HG02759 (cell line): ENCODE data around the gene SPDYA.
"Not testable (repeated sequence)": the region's sequence is repeated elsewhere in the genome, so short reads cannot be mapped to it uniquely, and the experiment has no call there.

Experiments
- ATAC-seq: cut with Tn5 transposase; IDR thresholded peaks from one replicate; pipeline ENCODE4 v1.9.1; 2021; ENCODE audit warnings: mild to moderate bottlenecking, moderate library complexity; ENCODE audit not compliant: unreplicated experiment

Gene SPDYA

DNA sequence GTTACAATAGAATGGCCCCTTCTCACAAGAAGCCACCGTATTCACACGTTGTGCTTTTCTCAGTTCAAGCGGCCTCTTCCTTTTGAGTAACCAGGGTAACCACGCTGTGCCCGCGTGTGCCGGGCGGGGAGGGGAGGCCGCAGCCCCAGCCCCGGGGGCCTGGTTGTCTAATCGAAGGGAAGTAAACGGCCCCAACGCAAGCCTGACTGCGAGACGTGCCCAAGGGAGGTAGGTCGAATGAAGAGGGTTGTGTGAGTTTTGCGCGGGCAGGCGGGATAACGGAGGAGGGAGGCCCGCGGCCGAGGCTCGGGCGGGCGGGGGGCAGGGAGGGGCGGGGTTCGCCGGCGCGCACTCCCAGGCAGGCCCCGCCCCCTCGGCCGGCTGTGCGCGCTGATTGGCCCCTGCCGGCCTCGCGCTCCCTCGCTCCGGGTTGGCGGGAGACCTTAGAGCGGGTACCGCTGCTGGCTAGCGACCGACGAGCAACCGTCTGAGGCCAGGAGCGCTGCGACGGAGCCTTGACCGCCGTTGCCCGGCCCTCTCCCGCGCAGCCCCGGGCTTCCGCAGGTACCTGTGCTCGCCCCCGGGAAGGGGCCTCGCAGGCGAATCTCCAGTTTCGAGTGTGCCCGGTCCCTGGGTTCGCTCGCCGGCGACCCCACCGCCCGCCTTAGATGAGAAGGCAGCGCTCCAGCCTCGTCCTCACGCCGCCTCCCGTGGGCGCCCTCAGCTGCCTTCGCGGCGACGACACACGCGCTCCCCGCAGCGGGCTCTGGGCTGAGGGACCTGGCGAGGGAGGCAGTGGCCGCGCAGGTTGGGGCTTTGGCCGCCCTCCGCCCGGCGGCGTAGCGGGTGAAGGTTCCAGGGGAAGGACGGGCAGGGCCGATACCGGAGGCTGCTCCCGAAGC lies at the start of gene SPDYA:
SPDYA (plus strand) TSS at position 451 of the 902 bp plus-strand sequence. CDS start 5,181 bp downstream, outside the sequence.
- ATAC-seq: peak; percentile 87

DNA sequence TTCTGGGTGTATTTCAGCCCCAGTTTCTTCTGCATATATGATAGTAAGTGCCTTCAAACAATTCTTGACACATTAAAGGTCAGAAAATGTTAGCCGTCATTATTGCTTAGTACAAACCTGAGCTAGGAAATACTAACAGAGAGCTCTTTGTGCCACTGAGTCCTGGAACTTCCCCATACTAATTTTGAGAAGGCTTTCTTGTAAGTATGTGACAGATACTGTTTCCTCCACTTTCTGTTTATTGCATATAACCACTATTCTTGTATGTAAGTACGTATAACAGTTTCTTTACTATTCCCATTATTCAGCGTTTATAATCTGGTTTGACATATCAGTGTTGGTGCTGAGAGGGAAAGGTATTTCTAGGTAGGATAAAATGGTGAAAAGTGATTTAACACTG lies 49.2 kb upstream of the SPDYA start:
- ATAC-seq: no peak

DNA sequence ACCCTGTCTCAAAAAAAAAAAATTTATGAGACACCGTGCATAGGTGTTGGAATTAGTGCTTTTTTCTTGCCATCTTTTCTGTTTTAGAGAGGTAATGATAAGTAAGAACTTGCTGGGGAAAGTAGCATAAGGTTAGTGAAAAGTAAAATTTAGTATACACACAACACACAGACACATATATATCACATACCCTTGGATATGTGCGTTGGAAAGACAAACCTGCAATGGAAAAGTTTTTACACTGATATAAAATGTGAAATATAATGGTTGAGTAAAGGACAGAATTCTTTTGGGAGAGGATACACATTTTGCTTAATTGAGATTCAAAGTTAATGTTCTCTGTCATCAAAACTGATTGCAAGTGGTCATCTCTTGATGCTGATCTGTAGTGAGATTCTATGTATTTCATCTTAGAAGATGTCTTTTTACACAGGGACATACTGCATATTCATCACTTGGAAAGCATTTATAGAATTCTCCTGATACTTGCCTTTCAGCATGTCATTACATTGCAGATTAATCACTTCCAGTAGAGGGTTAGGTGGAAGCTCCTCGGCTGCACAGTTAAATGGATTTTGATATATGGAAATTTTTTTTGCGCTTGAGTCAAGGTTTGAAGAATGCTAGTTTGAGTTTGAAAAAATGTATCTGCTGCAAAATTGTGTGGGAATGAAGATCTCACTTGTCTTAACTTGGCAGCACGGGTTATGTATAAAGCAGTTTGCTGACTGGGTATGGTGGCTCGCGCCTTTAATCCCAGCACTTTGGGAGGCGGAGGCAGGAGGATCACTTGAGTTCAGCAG lies 45.5 kb upstream of the SPDYA start:
- no peak for ATAC-seq

DNA sequence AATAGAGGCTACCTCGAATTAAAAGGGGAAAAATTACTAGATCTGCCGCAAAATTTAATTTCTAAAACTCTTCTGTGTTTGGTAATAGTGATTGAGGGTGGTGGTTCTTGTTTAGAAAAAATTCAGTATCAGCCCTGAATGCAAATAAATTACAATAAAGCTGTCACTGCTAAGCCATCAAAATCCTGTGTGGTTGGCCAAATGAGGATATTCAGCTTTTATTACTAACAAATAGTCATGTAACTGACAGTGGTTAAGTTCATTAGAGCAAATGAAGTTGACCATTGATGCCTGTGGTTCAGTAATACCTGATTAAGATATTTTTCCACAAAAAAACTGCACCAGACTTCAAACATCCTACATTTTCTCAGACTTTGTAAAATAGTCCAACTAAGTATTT lies 44.6 kb upstream of the SPDYA start:
- no peak for ATAC-seq

DNA sequence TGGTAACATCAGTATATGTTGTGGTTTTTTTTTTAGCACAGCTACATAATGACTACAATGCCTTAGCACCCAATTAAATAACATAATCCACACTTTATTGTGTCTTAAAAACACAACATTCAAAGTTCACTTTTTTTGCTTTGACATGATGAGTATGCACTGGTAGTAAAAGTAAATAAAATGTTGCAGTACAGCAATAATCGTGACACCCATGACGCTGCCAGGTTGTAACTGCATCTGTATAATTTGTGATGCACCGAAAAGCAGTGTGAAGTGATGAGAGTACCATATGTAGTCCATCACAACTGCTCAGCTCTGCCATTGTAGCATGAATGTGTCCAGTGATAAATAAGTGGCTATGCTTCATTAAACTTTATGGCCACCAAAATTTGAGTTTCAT lies 43.3 kb upstream of the SPDYA start:
- ATAC-seq: no peak

DNA sequence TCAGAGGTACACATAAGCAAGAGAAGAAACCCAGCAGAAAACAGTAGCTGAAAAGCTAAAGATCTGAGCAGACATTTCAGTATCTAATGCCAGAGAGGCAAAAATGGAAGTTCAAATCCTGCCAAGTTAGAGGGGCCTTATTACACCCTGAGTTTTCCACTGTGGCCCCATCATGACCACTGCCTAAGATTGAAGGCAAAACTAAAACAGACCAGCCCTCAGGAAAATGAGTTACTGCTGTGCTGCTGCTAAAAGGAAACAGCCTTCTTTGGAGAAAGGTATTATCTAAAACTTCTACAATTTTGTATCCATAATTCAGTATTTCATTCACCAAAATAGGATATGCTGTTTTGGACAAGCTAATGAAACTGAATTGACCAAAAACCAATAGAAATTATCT lies 42.2 kb upstream of the SPDYA start:
- no peak for ATAC-seq

DNA sequence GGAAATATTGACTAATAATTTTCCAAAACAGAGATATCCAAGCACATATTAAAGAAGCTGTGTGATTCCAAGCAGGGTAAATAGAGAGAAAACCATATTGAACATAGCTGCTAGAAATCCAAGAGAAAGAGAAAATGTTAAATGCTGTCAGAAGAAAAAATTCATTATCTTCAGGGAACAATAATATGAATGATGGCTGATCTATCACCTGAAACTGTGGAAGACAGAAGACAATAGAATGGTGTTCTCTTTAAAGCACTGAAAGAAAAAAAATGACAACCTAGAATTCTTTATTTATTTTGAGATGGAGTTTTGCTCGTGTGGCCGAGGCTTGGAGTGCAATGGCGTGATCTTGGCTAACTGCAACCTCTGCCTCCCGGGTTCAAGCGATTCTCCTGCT lies 41.7 kb upstream of the SPDYA start:
- ATAC-seq: no peak

DNA sequence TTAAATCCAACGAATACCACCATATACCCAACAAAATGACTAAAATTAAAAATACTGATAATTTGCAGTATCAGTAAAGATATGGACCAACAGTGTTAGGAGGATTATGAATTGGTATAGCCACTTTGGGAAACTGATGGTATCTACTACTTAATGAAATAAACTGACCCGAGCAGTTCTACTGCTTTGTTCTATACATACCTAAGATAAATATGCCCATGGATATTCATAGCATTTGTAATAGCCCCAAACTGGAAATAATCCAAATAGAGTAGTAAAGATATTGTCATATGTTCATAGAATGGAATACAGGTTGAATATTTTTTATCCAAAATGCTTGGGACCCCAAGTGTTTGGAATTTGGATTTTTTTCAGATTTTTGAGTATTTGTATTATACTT lies 38.3 kb upstream of the SPDYA start:
- ATAC-seq: no peak

DNA sequence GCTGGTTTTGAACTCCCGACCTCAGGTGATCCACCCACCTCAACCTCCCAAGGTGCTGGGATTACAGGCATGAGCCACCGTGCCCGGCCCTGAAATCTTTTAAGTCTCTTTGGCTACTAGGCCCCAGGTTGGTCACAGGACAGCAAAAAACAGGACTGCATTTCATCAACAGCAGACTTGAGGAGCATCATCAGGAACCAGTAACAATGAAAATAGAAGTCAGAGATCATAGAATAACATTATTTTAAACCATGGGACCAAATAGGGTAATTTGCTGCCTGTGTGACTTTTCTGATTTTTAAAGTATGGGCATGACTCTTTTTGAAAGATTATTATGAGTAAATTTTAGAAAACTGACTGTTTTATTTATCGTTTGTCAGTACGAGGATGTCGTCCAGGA lies 34.2 kb upstream of the SPDYA start:
- no peak for ATAC-seq

DNA sequence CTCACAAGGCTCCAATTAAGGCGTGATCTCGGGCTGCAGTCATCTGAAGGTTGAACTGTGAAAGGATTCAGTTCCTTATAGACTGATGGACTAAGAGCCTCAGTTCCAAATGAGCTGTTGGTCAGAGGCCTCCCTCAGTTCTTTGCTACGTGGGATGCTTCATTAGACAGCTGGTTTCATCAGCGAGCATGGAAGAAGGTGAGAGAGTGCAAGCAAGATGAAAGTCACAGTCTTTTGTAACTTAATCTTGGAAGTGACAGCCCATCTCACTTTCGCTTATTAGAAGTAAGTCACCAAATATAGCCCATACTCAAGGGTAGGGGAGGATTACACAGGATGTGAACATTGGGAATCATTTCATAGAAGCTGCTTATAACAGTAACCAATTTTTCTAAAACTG lies 32.2 kb upstream of the SPDYA start:
- ATAC-seq: no peak

DNA sequence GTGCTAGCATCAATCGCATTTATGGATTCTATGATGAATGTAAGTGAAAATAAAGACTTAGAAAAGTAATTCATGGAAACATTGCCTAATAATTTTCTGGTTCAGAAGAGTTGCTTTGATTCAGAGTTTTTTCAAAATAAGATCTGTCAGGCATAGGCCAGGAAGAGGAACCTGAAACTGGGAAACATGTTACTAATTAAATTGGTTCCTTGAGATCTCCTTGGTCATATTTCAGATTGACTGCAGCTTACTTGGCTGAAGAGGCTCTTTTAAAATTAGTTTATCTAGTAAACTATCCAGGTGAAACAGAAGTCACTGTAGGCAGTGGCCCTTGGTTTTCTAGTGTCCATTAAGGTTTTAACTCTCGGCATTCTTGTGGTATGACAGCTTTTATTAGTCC lies 31.6 kb upstream of the SPDYA start:
- ATAC-seq: no peak

DNA sequence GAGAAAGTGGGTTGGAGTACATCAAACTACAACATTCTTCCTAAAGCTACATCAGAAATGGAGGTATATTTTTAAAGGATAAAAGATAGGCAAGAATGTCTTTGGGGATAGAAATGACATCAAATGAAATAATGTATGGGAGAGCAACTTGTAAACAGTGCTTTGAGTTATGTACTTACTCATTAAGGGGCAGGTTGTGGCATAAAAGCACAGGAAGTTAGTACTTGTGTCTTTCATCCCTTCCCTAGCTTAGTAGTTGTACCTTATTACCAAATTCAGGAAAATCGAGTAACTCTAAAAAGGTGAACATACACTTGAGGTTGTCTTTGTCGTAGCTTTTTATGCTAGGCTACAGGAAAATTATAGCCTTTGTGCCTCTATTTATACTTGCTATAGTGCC lies 30.1 kb upstream of the SPDYA start:
- ATAC-seq: no peak

DNA sequence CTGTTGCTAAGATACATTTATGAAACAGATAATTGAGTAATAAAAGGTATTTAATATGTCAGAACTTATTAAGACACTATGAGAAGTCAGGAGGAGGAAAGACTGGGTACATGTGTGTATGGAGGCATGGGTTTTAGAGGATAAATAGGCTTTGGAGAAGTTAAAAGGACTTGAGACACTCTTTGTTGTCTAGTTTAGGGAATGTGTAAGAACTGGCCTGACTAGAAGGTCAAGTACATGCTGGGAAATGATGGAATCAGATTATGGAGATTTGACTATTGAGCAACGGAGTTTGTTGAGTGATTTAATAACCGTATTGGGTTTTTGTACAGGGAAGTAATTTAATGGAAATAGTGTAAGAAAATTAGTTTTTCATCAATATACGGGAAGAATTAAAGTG lies 28.2 kb upstream of the SPDYA start:
- ATAC-seq: no peak

DNA sequence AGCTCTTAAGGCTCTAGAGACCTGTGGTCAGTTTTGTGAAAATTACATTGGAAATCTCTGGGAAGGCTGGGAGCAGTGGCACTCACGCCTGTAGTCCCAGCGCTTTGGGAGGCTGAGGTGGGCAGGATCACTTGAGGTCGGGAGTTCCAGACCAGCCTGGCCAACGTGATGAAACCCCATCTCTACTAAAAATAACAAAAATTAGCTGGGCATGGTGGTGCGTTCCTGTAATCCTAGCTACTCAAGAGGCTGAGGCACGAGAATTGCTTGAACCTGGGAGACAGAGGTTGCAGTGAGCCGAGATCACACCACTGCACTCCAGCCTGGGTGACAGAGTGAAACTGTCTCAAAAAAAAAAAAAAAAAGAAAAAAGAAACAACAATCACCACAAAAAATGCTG lies 26.1 kb upstream of the SPDYA start:
- ATAC-seq: not testable (repeated sequence)

DNA sequence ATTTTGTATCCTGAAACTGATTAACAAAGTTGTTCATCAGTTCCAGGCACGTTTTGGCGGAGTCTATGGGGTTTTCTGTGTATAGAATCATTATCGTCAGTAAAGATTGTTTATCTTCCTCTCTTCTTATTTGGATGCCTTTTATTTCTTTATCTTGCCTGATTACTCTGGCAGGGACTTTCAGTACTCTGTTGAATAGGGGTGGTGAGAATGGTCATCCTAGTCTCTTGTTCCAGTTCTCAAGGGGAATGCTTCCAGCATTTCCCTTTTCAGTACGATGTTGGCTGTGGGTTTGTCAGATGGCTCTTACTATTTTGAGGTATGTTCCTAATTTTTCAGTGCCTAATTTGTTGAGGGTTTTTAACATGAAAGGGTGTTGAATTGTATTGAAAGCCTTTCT lies 14.0 kb upstream of the SPDYA start:
- ATAC-seq: no peak

DNA sequence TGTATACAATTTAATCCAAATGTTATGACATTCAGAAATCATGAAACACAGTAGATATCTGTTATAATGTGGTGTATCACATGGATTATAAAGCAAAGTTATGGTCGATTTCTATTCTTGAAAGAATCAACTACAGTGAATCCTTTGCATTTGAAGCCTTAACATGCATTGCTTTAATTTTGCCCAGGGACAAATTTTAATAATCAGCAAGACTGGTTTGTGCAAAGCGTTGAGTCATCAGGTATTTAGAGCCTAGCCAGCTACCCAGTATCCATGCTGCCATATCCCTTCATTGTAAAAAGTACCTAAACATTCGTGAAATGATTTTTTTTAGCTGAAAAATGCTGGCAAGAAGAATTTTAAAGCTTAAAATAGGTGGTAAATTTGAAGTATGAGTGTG lies 8.9 kb upstream of the SPDYA start:
- ATAC-seq: no peak

DNA sequence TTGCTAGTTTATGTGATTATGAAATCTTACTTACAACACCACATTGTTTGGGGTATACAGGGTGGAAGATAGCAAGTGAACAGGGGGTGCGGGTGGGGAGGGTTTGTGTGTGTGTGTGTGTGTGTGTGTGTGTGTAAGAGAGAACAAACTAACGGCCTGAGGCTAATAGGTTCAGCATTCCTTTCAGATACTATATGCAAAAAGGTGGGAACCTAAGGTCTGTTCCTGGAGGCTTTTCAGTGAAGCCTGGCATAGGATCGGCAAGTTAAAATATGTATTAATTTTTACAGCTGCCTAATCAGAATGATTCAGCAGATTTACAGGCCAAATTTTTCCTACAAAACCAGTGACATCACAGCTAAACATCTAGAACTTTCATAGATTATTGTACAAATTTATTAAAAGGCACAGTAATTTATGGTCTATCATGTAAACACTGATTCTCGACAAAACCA lies 7.6 kb upstream of the SPDYA start:
- no peak for ATAC-seq

DNA sequence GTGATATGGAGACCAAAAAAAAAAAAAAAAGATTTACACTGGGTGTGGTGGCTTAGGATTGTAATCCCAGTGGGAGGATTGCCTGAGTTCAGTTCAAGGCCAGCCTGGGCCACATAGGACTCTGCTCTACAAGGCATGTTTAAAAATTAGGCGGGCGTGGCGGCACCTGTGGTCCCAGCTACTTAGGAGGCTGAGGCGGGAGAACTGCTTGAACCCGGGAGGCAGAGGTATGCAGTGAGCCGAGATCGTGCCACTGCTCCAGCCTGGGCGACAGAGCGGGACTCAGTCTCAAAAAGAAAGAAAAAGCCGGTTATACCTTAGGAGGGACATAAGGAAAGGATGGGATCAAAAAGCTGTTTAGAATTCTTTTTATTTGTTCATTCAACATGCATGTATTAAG lies 707 bp upstream of the SPDYA start:
- no peak for ATAC-seq

DNA sequence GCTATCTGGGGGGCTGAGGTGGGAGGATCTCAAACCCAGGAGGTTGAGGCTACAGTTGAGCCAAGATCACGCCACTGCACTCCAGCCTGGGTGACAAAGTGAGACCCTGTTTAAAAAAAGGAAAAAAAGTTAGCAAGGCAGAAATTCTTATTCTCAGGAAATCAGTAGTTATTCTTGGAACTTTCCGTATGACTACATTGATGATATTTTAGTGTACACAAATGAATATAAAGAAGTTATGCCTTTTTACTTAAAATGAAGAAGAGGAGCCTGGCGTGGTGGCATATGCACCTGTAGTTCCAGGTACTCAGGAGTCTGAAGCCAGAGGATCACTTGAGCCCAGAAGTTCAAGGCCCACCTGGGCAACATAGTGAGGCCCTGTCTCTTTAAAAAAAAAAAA lies 7.4 kb downstream of the SPDYA start:
- no peak for ATAC-seq

DNA sequence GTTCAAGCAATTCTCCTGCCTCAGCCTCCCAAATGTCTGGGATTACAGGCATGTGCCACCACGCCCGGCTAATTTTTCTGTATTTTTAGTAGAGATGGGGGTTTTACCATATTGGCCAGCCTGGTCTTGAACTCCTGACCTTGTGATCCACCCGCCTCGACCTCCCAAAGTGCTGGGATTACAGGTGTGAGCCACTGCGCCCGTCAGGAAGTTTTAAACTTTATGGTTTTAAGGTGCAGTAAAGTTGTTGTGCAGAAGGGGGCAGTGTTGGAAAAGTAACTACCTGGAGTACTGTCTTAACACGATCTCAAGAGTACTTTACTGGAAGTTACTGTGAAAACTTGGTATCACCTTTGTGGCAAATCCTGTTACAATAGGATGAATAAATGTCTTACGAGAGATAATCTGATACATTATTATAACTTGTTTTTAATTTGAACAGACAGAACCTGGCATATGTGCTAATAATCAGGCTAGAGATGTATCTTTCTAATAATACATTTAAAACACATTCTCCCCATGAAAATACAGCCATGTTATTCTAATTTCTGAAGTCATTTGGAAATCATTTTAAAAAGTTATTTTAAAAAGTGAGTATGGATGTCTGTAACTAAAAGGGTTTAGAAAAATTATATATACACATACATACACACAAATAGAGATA lies 10.8 kb downstream of the SPDYA start:
- ATAC-seq: no peak

DNA sequence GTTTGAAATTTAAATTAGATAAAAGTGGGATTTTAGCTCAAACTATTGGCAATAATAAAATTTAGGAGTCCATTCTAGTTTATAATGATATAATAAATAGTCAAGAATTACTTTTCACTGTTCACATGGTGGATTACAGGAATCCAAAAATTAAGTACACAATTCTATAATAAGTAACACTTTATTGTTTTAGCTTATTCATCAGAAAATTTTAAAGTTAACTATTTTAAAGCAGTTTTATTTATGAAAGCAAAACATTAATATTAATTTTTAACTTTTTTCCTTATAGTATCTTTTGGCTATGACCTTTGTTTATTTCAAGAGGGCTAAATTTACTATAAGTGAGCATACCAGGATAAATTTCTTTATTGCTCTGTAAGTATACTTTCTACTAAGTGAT lies 11.4 kb downstream of the SPDYA start:
- no peak for ATAC-seq

DNA sequence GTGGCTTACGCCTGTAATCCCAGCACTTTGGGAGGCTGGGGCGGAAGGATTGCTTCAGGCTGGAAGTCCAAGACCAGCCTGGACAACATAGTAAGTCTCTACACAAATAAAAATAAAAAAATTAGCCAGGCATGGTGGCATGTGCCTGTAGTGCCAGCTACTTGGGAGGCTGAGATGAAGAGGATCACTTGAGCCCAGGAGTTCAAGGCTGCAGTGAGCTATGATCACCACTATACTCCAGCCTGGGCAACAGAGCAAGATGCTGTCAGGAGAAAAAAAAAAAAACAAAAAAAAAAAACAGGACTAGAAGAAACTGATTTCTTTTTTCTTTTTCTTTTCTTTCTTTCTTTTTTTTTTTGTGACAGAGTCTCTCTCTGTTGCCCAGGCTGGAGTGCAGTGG lies 13.6 kb downstream of the SPDYA start:
- ATAC-seq: no peak
